Measurements from ENCODE around the gene MYOZ2. TPM values are rescaled to one million over a fixed set of nuclear protein-coding genes. Genes with fewer than 3 reads are reported as not detected.
A peak's percentile ranks its signal among the peaks of the same experiment; 100 is the strongest.
"Not testable (repeated sequence)": the region's sequence is repeated elsewhere in the genome, so short reads cannot be mapped to it uniquely, and the experiment has no call there.

MYOZ2 gene
- total RNA-seq, 4 donors from 2014 or later, result 0.20 to 2.3 (median 0.78) TPM

GRCh38 chr4:119132306-119132705, 3.3 kb upstream of the MYOZ2 start:
- no peak for ATAC-seq

GRCh38 chr4:119136546-119136945, 914 bp downstream of the MYOZ2 start:
- TF ChIP-seq EP300 (IDR thresholded peaks at IDR 0.05) (no peak), POLR2AphosphoS5 (IDR thresholded peaks at IDR 0.05) (no peak), POLR2A (IDR thresholded peaks at IDR 0.05) (no peak), CTCF (IDR thresholded peaks at IDR 0.05) (no peak)
- Histone ChIP-seq H3K36me3 (no peaks in the 10 kb centered on the region), H3K27me3 (no peaks in the 10 kb centered on the region), H3K4me1 (peaks cover 0 to 18% (median 8%) of the 10 kb centered on the region in 3 donors), H3K27ac (no peak overlapping the region), H3K4me3 (no peak overlapping the region), H3K9me3 (no peaks in the 10 kb centered on the region)
- no peak for ATAC-seq
- WGBS, 2 donors (ENCODE audit: low coverage in 1 of 2), result 66 to 79% methylated on average over 3 of the region's 3 CpGs

More at GRCh38 chr4:119132306-119132705, 3.3 kb upstream of the MYOZ2 start:
- Histone ChIP-seq H3K9me3 (no peaks in the 10 kb centered on the region), H3K27ac (peak overlapping the region in 2 of 4 donors; percentile 41), H3K4me3 (no peak overlapping the region), H3K4me1 (peaks cover 0 to 31% (median 8%) of the 10 kb centered on the region in 3 donors), H3K36me3 (no peaks in the 10 kb centered on the region), H3K27me3 (no peaks in the 10 kb centered on the region)
- 61 to 73% methylated on average over 5 of the region's 5 CpGs for WGBS, 2 donors (ENCODE audit: low coverage in 1 of 2)
- TF ChIP-seq POLR2A (IDR thresholded peaks at IDR 0.05), result no peak
- TF ChIP-seq POLR2AphosphoS5 (IDR thresholded peaks at IDR 0.05), result no peak
- TF ChIP-seq EP300 (IDR thresholded peaks at IDR 0.05), result no peak
- TF ChIP-seq CTCF (IDR thresholded peaks at IDR 0.05), result no peak

- TF ChIP-seq EP300 (IDR thresholded peaks at IDR 0.05), result no peak
- no peak for TF ChIP-seq CTCF (IDR thresholded peaks at IDR 0.05)
- no peak for TF ChIP-seq POLR2AphosphoS5 (IDR thresholded peaks at IDR 0.05)
- TF ChIP-seq POLR2A (IDR thresholded peaks at IDR 0.05), result no peak
- whole genome bisulfite sequencing, 2 donors (ENCODE audit: low coverage in 1 of 2), result 55 to 89% methylated on average over 2 of the region's 2 CpGs
- H3K4me3 ChIP-seq, result no peak overlapping the region
- no peak for ATAC-seq
- no peaks in the 10 kb centered on the region for H3K9me3 ChIP-seq
- H3K36me3 ChIP-seq, result no peaks in the 10 kb centered on the region
- no peak overlapping the region for H3K27ac ChIP-seq
- no peaks in the 10 kb centered on the region for H3K27me3 ChIP-seq
- H3K4me1 ChIP-seq, result peaks cover 0 to 11% (median 0%) of the 10 kb centered on the region in 3 donors
Measured at GRCh38 chr4:119138046-119138445, 2.4 kb downstream of the MYOZ2 start.

- Histone ChIP-seq H3K27me3 (no peaks in the 10 kb centered on the region), H3K27ac (no peak overlapping the region), H3K4me1 (peaks cover 0 to 11% (median 0%) of the 10 kb centered on the region in 3 donors), H3K9me3 (no peaks in the 10 kb centered on the region), H3K36me3 (no peaks in the 10 kb centered on the region), H3K4me3 (no peak overlapping the region)
- no peak for ATAC-seq
- no peak for TF ChIP-seq POLR2AphosphoS5 (IDR thresholded peaks at IDR 0.05)
- no peak for TF ChIP-seq POLR2A (IDR thresholded peaks at IDR 0.05)
- TF ChIP-seq EP300 (IDR thresholded peaks at IDR 0.05), result no peak
- TF ChIP-seq CTCF (IDR thresholded peaks at IDR 0.05), result no peak
Measured at GRCh38 chr4:119139311-119139710, 3.7 kb downstream of the MYOZ2 start.

- 36 to 70% methylated on average over 2 of the region's 2 CpGs for WGBS, 2 donors (ENCODE audit: low coverage in 1 of 2)
- no peak for TF ChIP-seq POLR2AphosphoS5 (IDR thresholded peaks at IDR 0.05)
- no peak for TF ChIP-seq POLR2A (IDR thresholded peaks at IDR 0.05)
- TF ChIP-seq EP300 (IDR thresholded peaks at IDR 0.05), result no peak
- TF ChIP-seq CTCF (IDR thresholded peaks at IDR 0.05), result no peak
- Histone ChIP-seq H3K4me3 (no peak overlapping the region), H3K36me3 (no peaks in the 10 kb centered on the region), H3K4me1 (peaks cover 0 to 11% (median 0%) of the 10 kb centered on the region in 3 donors), H3K9me3 (no peaks in the 10 kb centered on the region), H3K27ac (no peak overlapping the region), H3K27me3 (no peaks in the 10 kb centered on the region)
- ATAC-seq, result no peak
Measured at GRCh38 chr4:119139822-119140252, 4.2 kb downstream of the MYOZ2 start.

- 88 to 100% methylated on average over 1 to 4 of the region's 4 CpGs for WGBS, 2 donors (ENCODE audit: low coverage in 1 of 2)
- H3K27ac ChIP-seq, result not testable (repeated sequence)
Measured at GRCh38 chr4:119141283-119141682, 5.7 kb downstream of the MYOZ2 start.

More at GRCh38 chr4:119141283-119141682, 5.7 kb downstream of the MYOZ2 start:
- not testable (repeated sequence) for H3K4me1 ChIP-seq, H3K4me3 ChIP-seq, H3K36me3 ChIP-seq, H3K9me3 ChIP-seq, H3K27me3 ChIP-seq, ATAC-seq
